Loucy (cell line): Measurements from ENCODE around the gene PTPN5.

Source experiments
- H2AFZ ChIP-seq: fragments of 200-600 bp; sonication (generic); 2 replicates; pipeline ENCODE4 v1.6.0; 2016; ENCODE audit warnings: antibody characterized with exemption, mild to moderate bottlenecking, low read length, moderate library complexity
- H3F3A ChIP-seq: fragments of 200-600 bp; 2 replicates; pipeline ENCODE4 v1.6.0; 2016; ENCODE audit warnings: antibody characterized with exemption, low read depth, mild to moderate bottlenecking
- H3K27me3 ChIP-seq: fragments of 200-600 bp; sonication (generic); 2 replicates; pipeline ENCODE4 v1.6.1; 2014; ENCODE audit warnings: low read length, mild to moderate bottlenecking; ENCODE audit not compliant: insufficient read depth, poor library complexity, severe bottlenecking
- H3K36me3 ChIP-seq: fragments of 200-600 bp; sonication (generic); 2 replicates; pipeline ENCODE4 v1.6.1; 2016; ENCODE audit warnings: low read length; ENCODE audit not compliant: insufficient read depth
- H3K4me1 ChIP-seq: fragments of 200-600 bp; sonication (generic); 2 replicates; pipeline ENCODE4 v1.5.1; 2014; ENCODE audit warnings: low read length, mild to moderate bottlenecking; ENCODE audit not compliant: insufficient read depth, poor library complexity, severe bottlenecking
- H3K4me2 ChIP-seq: fragments of 200-600 bp; sonication (generic); 2 replicates; pipeline ENCODE4 v1.6.0; 2014; ENCODE audit warnings: antibody characterized with exemption, low read length, low read depth, mild to moderate bottlenecking; ENCODE audit not compliant: poor library complexity, severe bottlenecking
- H3K4me3 ChIP-seq: fragments of 200-600 bp; sonication (generic); 2 replicates; pipeline ENCODE4 v1.5.1; 2014; ENCODE audit warnings: low read length, mild to moderate bottlenecking, mixed read lengths; ENCODE audit not compliant: poor library complexity, severe bottlenecking
- H3K79me2 ChIP-seq: fragments of 200-600 bp; sonication (generic); 2 replicates; pipeline ENCODE4 v1.6.1; 2014; ENCODE audit warnings: low read length; ENCODE audit not compliant: insufficient read depth
- H3K9ac ChIP-seq: fragments of 200-600 bp; sonication (generic); 2 replicates; pipeline ENCODE4 v1.6.0; 2014; ENCODE audit warnings: mild to moderate bottlenecking, low read depth, low read length, moderate library complexity; ENCODE audit not compliant: poor library complexity, severe bottlenecking
- H3K9me2 ChIP-seq: fragments of 200-600 bp; sonication (generic); replicated peaks from 2 replicates; pipeline ENCODE4 v1.6.1; 2016; ENCODE audit warnings: low read depth, low read length, mixed read lengths
- H3K9me3 ChIP-seq: fragments of 200-600 bp; sonication (generic); 2 replicates; pipeline ENCODE4 v1.6.1; 2014; ENCODE audit warnings: mild to moderate bottlenecking, antibody characterized with exemption, low read length, low read depth; ENCODE audit not compliant: insufficient read depth
- H4K20me1 ChIP-seq: fragments of 200-600 bp; sonication (generic); 2 replicates; pipeline ENCODE4 v1.6.0; 2014; ENCODE audit warnings: antibody characterized with exemption, low read length, mild to moderate bottlenecking; ENCODE audit not compliant: insufficient read depth, poor library complexity, severe bottlenecking
- CTCF ChIP-seq: fragments of 200-600 bp; sonication (generic); conservative IDR thresholded peaks from 2 replicates; pipeline ENCODE4 v1.5.1; 2014; ENCODE audit warnings: mild to moderate bottlenecking, antibody characterized with exemption, low read length
- EZH2phosphoT487 ChIP-seq: fragments of 200-600 bp; IDR thresholded peaks from 2 replicates; pipeline ENCODE4 v1.6.1; 2018; ENCODE audit warnings: antibody characterized with exemption, mild to moderate bottlenecking, moderate library complexity, borderline replicate concordance

The PTPN5 gene

DNA sequence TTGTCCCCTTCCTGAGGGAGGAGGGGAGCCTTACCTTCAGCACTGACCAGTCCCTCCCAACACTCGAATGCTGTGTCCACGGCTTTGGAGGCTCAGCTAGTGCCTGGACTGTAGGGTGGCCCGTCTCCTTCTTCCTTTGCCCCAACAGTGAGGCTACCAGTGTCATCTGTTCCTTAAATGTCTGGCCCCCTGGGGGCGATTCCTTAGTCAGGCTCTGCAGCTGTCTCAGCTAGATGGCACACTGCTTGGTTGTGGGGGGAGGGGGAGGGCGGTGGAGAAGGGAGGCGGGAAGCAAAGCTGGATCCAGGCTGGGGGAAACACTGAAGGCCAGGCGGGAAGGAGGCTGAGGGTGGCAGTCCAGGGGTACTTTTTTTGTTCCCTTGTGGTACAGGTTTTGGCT is 65.6 kb downstream of the PTPN5 start, which contains the start of gene IGSF22:
IGSF22 (minus strand) TSS at position 149 of the 400 bp plus-strand sequence. CDS start 1,952 bp downstream, outside the sequence.
- Histone ChIP-seq H3K9ac (no peak within 1 kb of the TSS), H3K4me2 (no peak within 1 kb of the TSS), H3K9me3 (no peaks in the 10 kb centered on the region), H3K79me2 (no peaks in the 10 kb centered on the region), H3K36me3 (no peaks in the 10 kb centered on the region), H3K27me3 (peaks cover 10% of the 10 kb centered on the region), H3K4me3 (no peak within 1 kb of the TSS), H2AFZ (no peak within 1 kb of the TSS), H4K20me1 (no peaks in the 10 kb centered on the region), H3K9me2 (no peaks in the 10 kb centered on the region), H3K4me1 (peaks cover 8% of the 10 kb centered on the region), H3F3A (no peaks in the 10 kb centered on the region)
- TF ChIP-seq EZH2phosphoT487 (no peak), CTCF (no peak)

GRCh38 chr11:18723991-18724390 is 67.6 kb downstream of the PTPN5 start:
- no peaks in the 10 kb centered on the region for H3K79me2 ChIP-seq
- H3K4me1 ChIP-seq, result peaks cover 8% of the 10 kb centered on the region
- no peak overlapping the region for H3K4me3 ChIP-seq
- H3K9me3 ChIP-seq, result no peaks in the 10 kb centered on the region
- H4K20me1 ChIP-seq, result no peaks in the 10 kb centered on the region
- peaks cover 28% of the 10 kb centered on the region for H3K27me3 ChIP-seq
- H3F3A ChIP-seq, result no peaks in the 10 kb centered on the region
- H3K9ac ChIP-seq, result no peak overlapping the region
- no peaks in the 10 kb centered on the region for H3K36me3 ChIP-seq
- no peak overlapping the region for H2AFZ ChIP-seq
- H3K9me2 ChIP-seq, result no peaks in the 10 kb centered on the region
- no peak overlapping the region for H3K4me2 ChIP-seq
- no peak for TF ChIP-seq CTCF
- no peak for TF ChIP-seq EZH2phosphoT487

DNA sequence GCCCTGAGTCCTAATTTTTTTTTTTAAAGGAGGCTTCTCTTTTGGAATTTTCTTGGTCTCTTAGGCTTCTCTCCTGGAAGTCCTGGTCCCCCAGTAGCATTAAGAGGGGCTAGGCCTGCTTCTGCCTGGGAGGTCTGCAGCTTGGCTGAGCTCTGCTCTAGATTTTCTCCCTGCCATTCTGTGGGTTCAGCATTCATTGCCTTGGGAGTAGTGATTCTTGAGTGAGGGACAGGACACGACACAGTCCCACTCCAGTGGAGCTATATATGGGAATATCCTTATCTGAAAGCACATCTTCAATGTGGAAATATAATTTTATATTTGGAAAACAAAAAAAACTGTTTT is 69.3 kb downstream of the PTPN5 start:
- peak overlapping the region; percentile 100; the same call in 1 of the 2 replicates for H2AFZ ChIP-seq
- H3K4me3 ChIP-seq, result peak overlapping the region; percentile 74
- H3F3A ChIP-seq, result no peaks in the 10 kb centered on the region
- TF ChIP-seq EZH2phosphoT487 (no peak), CTCF (peak; percentile 37)
- H4K20me1 ChIP-seq, result no peaks in the 10 kb centered on the region
- no peak overlapping the region for H3K9ac ChIP-seq
- H3K9me3 ChIP-seq, result no peaks in the 10 kb centered on the region
- H3K36me3 ChIP-seq, result no peaks in the 10 kb centered on the region
- peak overlapping the region; percentile 96 for H3K4me2 ChIP-seq
- no peaks in the 10 kb centered on the region for H3K79me2 ChIP-seq
- H3K4me1 ChIP-seq, result peaks cover 8% of the 10 kb centered on the region
- H3K27me3 ChIP-seq, result peaks cover 28% of the 10 kb centered on the region
- H3K9me2 ChIP-seq, result no peaks in the 10 kb centered on the region
